Activated T-cell treated with anti-CD3 and anti-CD28 coated beads for 4 hours (primary cell): ENCODE measurements around the gene SIGLEC10.
"Not testable (repeated sequence)": the region's sequence is repeated elsewhere in the genome, so short reads cannot be mapped to it uniquely, and the experiment has no call there.

ENCODE experiments used
- DNase-seq: peaks from one replicate; pipeline ENCODE4 v3.0.0-alpha.2; 2020

SIGLEC10 gene

GRCh38 chr19:51417107-51417809 is at the start of gene SIGLEC10:
Gene SIGLEC10 (minus strand): TSS chr19:51417642. CDS start chr19:51417581, 61 bp downstream.
- DNase-seq = no peak

GRCh38 chr19:51466723-51467122 is 49.3 kb upstream of the SIGLEC10 start:
- no peak for DNase-seq

GRCh38 chr19:51463976-51464581 is 46.6 kb upstream of the SIGLEC10 start:
- DNase-seq = not testable (repeated sequence)

GRCh38 chr19:51462681-51463080 is 45.2 kb upstream of the SIGLEC10 start:
- DNase-seq = no peak

GRCh38 chr19:51462276-51462675 is 44.8 kb upstream of the SIGLEC10 start:
- DNase-seq = no peak

- no peak for DNase-seq
Measured at GRCh38 chr19:51461723-51462161, 44.3 kb upstream of the SIGLEC10 start.

GRCh38 chr19:51460164-51460992 is 42.9 kb upstream of the SIGLEC10 start:
- DNase-seq = no peak

GRCh38 chr19:51458899-51459505 is 41.6 kb upstream of the SIGLEC10 start:
- no peak for DNase-seq

- no peak for DNase-seq
Measured at GRCh38 chr19:51458051-51458645, 40.7 kb upstream of the SIGLEC10 start, which contains the start of gene SIGLEC8. Gene SIGLEC8 (minus strand): TSS chr19:51458454. CDS start chr19:51458387, 67 bp downstream.

GRCh38 chr19:51457351-51458013 is 40.0 kb upstream of the SIGLEC10 start:
- no peak for DNase-seq

- no peak for DNase-seq
Measured at GRCh38 chr19:51456541-51457290, 39.3 kb upstream of the SIGLEC10 start.

GRCh38 chr19:51450730-51451307 is 33.4 kb upstream of the SIGLEC10 start:
- DNase-seq = peak; percentile 41

- DNase-seq = peak; percentile 36
Measured at GRCh38 chr19:51448411-51449016, 31.1 kb upstream of the SIGLEC10 start.

GRCh38 chr19:51448011-51448410 is 30.6 kb upstream of the SIGLEC10 start:
- DNase-seq = no peak

GRCh38 chr19:51447510-51447909 is 30.1 kb upstream of the SIGLEC10 start:
- not testable (repeated sequence) for DNase-seq

GRCh38 chr19:51441410-51442390 is 24.3 kb upstream of the SIGLEC10 start:
- DNase-seq = peak; percentile 91

GRCh38 chr19:51440846-51441409 is 23.5 kb upstream of the SIGLEC10 start:
- DNase-seq = peak; percentile 53

- no peak for DNase-seq
Measured at GRCh38 chr19:51440052-51440451, 22.6 kb upstream of the SIGLEC10 start.

- peak; percentile 21 for DNase-seq
Measured at GRCh38 chr19:51439021-51439465, 21.6 kb upstream of the SIGLEC10 start.
